ENCODE data around the gene MTG2. TPM values are rescaled to one million over a fixed set of nuclear protein-coding genes. Genes with fewer than 3 reads are reported as not detected.

Gene MTG2
- total RNA-seq, 1 donor from 2014 or later = 24.0 TPM

DNA sequence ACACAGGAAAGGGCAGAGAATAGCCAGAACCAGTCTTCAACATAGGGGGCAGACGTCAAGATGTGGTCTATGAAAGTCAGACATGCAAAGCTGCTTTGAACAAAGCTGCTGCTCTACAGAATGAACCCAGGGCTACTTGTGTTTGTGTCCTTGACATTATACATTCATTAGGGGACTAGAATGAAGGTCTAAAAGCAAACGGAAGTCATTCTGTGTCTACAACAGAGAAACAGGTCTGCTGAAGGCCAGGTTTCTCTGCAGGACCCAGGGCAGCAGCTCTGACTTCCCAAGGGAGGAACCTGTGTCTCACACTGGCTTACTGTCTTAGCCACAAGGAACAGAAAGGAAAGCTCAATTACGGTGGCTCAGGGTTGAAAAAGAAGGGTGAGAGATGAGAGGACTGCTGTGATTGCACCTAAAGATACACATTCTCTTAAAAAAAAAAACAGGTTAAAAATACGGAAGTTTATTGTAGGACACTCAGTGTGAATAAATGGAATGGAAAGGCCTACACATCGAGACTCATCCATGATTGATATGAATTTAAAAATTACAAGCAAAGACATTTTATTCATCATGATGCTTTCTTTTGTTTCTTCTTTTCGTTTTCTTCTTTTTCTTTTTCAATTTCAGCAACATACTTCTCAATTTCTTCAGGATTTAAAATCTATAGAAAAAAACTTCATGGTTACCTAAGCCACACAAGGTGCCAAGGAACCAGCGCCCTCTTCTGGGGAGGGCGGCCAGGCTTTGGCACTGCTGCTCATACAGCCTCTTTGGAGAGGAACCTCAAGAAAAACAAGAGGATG is 46.3 kb upstream of the MTG2 start:
- peak; percentile 66 for DNase-seq (ENCODE audit: low read depth)
- Histone ChIP-seq H3K4me3 (ENCODE audit: low read depth, low read length) (no peak overlapping the region), H3K27me3 (ENCODE audit: control insufficient read depth, insufficient read depth, low read length) (no peaks in the 10 kb centered on the region), H3K36me3 (ENCODE audit: control insufficient read depth, insufficient read depth, low read length) (peaks cover 56% of the 10 kb centered on the region)
- TF ChIP-seq, protein P1, sequence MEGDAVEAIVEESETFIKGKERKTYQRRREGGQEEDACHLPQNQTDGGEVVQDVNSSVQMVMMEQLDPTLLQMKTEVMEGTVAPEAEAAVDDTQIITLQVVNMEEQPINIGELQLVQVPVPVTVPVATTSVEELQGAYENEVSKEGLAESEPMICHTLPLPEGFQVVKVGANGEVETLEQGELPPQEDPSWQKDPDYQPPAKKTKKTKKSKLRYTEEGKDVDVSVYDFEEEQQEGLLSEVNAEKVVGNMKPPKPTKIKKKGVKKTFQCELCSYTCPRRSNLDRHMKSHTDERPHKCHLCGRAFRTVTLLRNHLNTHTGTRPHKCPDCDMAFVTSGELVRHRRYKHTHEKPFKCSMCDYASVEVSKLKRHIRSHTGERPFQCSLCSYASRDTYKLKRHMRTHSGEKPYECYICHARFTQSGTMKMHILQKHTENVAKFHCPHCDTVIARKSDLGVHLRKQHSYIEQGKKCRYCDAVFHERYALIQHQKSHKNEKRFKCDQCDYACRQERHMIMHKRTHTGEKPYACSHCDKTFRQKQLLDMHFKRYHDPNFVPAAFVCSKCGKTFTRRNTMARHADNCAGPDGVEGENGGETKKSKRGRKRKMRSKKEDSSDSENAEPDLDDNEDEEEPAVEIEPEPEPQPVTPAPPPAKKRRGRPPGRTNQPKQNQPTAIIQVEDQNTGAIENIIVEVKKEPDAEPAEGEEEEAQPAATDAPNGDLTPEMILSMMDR (IDR thresholded peaks at IDR 0.05; ENCODE audit: insufficient read depth, low read length, severe bottlenecking) = peak; percentile 73
- FAIRE-seq = no peak

DNA sequence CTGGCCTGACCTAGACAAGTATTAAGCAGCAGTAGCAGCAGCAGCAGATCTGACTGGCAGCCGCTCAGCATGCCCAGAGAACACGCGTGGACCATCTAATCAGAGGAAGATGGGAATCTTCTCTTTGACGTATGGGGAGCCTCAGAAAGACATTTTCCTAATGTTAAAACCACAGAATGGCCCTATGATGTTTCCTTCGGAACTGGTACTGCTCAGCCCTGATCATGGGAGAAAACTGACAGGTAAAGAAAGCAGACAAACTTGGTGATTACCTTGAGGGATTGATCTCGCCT is 45.8 kb upstream of the MTG2 start:
- Histone ChIP-seq H3K27me3 (ENCODE audit: control insufficient read depth, insufficient read depth, low read length) (no peaks in the 10 kb centered on the region), H3K36me3 (ENCODE audit: control insufficient read depth, insufficient read depth, low read length) (peaks cover 53% of the 10 kb centered on the region), H3K4me3 (ENCODE audit: low read depth, low read length) (no peak overlapping the region)
- FAIRE-seq (no peak), DNase-seq (ENCODE audit: low read depth) (no peak)
- TF ChIP-seq, protein P1 (IDR thresholded peaks at IDR 0.05; ENCODE audit: insufficient read depth, low read length, severe bottlenecking) = no peak

DNA sequence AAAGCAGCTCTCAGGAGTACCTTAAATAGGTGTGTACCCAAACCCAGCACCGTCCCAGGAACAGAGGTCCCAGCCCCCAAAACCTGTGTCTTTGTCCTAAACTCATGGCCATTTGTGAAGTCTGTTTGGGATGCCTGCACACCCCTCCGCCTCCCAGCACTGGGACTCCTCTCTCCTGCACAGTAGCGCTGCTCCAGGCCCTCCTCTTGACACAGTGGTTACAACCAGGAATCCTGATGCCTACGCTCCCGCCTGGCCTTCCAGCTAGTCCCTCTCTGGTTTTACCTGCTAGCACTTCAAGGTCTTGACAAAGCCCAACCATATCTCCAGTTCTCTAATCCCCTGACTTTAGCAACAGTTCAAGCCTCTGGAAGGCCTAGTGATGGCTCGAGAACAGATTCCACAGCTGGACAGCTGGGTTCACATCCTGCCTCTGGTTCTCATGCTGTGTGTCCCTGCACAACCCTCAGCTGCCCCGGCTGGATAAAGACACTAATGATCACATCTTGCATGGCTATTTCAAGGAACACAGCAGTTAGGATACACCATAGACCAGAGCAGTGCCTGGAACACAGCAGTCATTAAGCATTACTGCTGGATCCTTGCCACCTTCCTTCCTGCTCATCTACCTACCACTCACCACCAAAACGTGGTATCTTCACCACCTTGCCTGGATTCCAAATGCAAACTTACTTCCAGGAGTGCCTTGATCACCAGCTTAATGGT is 45.2 kb upstream of the MTG2 start:
- Histone ChIP-seq H3K27me3 (ENCODE audit: control insufficient read depth, insufficient read depth, low read length) (no peaks in the 10 kb centered on the region), H3K36me3 (ENCODE audit: control insufficient read depth, insufficient read depth, low read length) (peaks cover 48% of the 10 kb centered on the region), H3K4me3 (ENCODE audit: low read depth, low read length) (no peak overlapping the region)
- TF ChIP-seq, protein P1 (IDR thresholded peaks at IDR 0.05; ENCODE audit: insufficient read depth, low read length, severe bottlenecking) = no peak
- no peak for FAIRE-seq
- no peak for DNase-seq (ENCODE audit: low read depth)

DNA sequence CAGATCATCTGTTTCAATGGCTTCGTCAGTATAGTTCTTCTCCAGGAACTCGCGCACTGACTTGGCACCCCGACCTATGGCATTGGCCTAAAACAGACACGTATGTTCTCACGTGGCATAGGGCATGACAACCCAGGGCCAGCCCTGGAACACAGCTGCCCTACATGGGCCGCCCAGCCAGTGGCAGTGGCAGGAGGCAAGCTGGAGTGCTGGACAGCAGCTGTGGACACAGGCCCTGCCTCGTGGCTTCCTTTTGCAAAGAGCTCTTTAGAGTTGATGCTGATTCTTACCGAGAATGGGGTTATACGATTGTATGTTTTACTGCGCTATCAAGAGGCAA is 44.7 kb upstream of the MTG2 start:
- H3K36me3 ChIP-seq (ENCODE audit: control insufficient read depth, insufficient read depth, low read length) = peaks cover 46% of the 10 kb centered on the region
- no peak overlapping the region for H3K4me3 ChIP-seq (ENCODE audit: low read depth, low read length)
- DNase-seq (ENCODE audit: low read depth) (no peak), FAIRE-seq (no peak)
- TF ChIP-seq, protein P1 (IDR thresholded peaks at IDR 0.05; ENCODE audit: insufficient read depth, low read length, severe bottlenecking) = no peak
- H3K27me3 ChIP-seq (ENCODE audit: control insufficient read depth, insufficient read depth, low read length) = no peaks in the 10 kb centered on the region

DNA sequence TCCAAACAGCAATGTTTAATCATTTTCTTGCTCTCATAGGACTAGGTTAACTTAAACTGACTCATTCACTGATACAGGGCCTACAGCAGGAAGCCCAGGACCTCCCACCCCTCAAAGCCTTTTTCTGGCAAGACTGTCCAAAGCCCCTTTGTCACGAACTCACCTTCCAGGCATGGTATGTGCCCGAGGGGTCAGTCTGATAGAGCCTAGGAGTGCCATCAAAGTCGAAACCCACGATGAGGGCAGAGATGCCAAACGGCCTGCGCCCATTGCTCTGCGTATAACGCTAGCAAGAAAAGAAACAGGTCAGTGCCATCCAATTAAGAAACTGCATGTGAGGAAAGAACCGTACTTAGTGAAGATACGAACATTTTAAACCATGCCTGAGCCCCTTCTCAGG is 43.9 kb upstream of the MTG2 start:
- no peak for FAIRE-seq
- no peak overlapping the region for H3K4me3 ChIP-seq (ENCODE audit: low read depth, low read length)
- H3K36me3 ChIP-seq (ENCODE audit: control insufficient read depth, insufficient read depth, low read length) = peaks cover 45% of the 10 kb centered on the region
- no peaks in the 10 kb centered on the region for H3K27me3 ChIP-seq (ENCODE audit: control insufficient read depth, insufficient read depth, low read length)
- TF ChIP-seq, protein P1 (IDR thresholded peaks at IDR 0.05; ENCODE audit: insufficient read depth, low read length, severe bottlenecking) = no peak
- no peak for DNase-seq (ENCODE audit: low read depth)

All from bronchial epithelial cell (primary cell).